ENCODE measurements around the gene PFKFB4.
"Not testable (repeated sequence)": the region's sequence is repeated elsewhere in the genome, so short reads cannot be mapped to it uniquely, and the experiment has no call there.

PFKFB4 gene

DNA sequence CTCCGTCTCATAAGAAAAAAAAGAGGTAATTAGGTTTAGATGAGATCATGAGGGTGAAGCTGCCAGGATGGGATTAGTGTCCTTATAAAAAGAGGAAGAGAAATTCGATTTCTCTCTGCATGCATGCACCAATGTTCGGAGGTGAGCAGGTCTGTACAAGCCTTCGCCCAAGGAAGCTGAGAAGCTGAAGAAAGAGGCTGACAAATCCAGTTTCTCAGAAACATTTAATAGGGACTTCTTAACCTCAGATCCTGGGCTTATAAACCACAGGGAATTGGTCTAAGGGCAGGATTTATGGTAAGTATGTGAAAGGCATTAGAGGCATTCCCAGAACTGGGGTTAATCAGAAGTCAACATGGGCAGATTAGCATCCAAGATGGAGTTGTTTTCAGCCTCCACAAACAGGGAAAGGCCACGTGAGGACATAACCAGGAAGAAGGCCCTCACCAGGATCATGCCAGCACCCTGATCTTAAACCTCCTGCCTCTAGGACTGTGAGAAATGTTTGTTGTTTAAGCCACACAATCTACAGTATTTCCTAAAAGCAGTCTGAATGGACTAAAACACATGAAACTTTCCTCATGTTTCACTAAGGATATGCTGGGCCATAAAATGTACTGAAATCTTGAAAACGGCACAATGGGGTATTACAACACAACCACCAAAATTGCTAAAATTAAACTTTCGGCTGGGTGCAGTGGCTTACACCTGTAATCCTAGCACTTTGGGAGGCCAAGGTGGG lies 64.0 kb downstream of the PFKFB4 start:
- no peak for DNase-seq (ENCODE audit: low spot score)

DNA sequence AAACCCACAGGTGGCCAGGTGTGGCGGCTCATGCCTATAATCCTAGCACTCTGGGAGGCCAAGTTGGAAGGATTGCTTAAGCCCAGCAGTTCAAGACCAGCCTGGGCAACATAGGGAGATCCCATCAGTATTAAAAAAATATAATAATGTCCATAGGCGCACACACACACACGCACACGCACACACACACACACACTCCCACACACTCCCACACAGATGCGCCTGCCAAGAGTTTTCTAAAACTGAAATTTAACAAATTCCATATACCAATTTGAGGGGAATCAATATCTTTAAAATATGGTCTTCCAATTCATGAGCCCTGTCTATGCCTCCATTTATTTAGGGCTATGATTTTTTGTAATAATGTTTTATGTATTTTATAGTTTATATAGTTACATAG lies 69.7 kb downstream of the PFKFB4 start:
- DNase-seq (ENCODE audit: low spot score), result no peak

DNA sequence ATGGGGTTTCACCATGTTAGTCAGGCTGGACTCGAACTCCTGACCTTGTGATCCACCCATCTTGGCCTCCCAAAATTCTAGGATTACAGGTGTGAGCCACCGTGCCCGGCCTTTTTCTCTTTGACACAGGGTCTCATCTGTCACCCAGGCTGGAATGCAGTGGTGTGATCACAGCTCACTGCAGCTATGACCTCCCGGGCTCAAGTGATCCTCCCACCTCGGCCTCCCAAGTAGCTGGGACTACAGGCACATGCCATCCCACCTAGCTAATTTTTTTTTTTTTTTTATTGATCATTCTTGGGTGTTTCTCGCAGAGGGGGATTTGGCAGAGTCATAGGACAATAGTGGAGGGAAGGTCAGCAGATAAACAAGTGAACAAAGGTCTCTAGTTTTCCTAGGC lies 73.8 kb downstream of the PFKFB4 start:
- not testable (repeated sequence) for DNase-seq (ENCODE audit: low spot score)

DNA sequence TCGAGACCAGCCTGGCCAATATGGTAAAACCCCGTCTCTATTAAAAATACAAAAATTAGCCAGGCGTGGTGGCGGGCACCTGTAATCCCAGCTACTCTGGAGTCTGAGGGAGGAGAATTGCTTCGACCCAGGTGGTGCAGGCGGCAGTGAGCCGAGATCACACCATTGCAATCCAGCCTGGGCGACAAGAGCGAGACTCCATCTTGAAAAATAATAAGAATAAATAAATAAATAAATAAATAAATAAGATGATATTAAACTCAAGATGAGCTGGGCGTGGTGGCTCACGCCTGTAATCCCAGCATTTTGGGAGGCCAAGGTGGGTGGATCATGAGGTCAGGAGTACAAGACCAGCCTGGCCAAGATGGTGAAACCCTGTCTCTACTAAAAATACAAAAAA lies 75.7 kb downstream of the PFKFB4 start:
- not testable (repeated sequence) for DNase-seq (ENCODE audit: low spot score)

DNA sequence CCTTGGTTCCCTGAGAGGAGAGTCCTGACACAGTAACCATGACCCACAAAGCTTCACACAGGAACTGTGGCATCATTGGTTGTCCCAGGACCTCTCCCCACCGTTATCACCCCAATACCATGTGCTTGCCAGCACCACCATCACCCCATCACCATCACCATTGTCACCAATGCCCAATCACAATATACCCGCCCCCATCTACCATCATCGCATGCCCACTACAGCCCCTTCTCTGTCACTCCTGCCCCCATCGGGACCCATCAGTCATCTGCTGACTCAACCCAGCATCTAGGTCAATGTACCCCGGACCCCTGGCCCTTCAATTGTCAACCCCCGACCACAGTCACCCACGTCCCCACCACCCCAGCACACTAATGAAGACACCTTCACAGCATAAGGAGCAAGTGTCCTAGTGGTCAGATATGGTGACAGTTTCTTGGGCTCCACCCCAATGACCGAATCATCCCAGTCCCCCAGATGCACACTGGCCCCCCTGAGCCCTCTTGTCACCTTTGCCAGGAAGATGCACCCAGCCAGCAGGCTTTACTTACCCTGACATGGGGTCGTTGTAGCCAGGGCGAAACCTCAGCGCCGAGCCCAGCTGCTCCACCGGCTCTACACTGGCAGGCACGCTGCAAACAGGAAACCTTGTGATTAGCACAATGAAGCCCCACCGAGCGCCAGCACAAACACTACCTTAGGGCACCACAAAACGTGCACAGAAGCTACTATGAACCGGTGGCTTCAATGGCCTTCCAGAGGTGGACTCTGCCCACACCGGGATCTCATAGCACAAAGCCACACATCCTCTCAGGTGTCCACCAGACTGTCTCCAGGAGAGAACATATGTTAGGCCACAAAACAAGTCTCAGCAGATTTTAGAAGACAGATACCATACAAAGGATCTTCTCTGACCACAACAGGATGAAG lies 77.7 kb downstream of the PFKFB4 start:
- no peak for DNase-seq (ENCODE audit: low spot score)

DNA sequence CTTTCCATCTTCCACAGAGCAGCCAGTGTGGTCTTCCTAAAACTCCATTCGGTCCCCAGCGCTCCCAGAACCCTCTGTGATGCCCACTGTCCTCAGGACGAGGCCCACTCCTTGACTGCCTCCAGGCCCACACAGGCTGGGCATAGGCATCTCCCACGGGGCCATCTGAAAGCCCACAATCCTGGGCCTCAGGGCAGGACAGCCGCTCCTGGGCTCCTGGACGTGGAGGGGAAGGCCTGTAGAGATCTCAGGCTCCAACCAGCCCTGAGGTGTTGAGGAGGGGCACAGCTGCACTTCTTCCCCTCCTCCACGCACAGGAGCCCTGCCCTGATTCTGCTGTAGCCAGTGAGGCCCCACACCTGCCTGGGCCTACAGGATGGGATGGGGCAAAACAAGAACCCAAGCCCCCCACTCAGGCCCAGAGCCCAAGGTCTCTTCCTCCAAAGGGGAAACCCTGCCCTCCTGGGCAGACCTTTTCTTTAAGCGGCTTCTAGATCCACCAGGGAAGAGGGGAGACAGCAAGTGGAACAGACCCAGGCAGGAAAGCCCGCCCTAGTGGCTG lies 78.6 kb downstream of the PFKFB4 start:
- no peak for DNase-seq (ENCODE audit: low spot score)

DNA sequence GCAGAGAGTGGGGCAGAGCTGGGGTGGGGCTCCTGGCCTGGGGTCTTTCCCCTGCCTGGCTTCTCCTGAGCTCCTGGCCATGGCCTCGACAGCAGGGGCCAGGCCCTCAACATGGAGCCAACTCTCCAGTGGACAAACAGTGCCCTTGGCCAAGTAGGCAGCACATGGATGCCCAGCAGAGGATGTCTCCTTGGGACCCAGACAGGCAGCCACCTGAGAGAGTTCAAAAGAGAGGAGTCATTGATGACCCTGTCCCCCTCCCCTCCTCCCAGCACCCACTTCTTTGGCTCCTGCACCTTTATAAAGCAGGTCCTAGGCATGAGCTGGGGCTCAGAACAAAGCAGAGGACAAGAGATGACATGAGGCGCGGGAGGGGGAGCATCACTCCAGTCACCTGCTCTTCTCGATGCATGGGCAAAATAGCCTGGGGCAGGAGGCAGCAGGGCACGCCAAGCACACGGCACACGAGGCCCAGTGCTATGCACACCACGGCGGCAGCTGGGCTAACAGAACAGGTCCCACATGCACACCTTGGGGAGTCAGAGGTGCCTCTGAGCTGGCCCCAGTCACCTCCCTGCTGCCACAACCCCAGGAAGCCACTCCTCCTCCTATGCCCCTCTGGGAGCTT lies 80.1 kb downstream of the PFKFB4 start:
- DNase-seq (ENCODE audit: low spot score), result no peak

DNA sequence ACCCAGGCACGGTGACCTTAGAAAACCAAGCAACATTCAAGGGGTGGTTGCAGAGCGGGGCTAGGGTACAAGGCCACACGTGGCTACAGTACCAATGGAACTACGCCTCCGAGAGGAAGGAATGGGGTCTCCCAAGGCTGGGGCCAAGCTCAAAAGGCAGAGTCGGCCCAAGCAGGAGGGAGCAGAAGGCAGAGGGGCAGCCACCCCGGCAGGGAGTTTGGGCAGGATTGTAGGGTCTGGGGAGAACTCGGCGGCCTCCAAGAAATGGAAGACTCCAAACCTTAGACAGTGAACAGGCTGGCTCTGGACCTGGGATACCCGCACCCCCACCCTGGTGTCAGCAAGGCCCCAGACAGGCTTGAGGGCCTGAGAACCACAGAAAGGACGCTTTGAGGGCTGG lies 81.4 kb downstream of the PFKFB4 start:
- DNase-seq (ENCODE audit: low spot score), result no peak

DNA sequence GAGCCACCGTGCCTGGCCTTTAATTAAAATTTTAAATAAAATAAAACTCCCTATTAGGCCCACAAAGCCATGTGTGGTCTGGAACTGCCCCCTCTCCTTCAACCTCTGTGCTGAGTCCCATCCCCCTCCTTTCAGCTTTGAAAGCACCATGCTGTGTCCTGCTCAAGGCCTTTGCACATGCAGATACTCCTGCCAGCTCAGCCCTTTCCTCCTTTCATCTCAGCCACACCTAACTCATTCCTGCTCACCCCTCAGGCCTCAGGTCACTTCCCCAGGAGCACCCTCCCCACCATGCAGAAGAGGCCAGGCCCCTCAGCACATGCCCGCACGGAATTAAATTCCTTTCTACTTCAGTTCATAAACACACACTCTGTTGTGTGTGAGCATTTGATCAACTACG lies 82.0 kb downstream of the PFKFB4 start:
- DNase-seq (ENCODE audit: low spot score), result no peak

DNA sequence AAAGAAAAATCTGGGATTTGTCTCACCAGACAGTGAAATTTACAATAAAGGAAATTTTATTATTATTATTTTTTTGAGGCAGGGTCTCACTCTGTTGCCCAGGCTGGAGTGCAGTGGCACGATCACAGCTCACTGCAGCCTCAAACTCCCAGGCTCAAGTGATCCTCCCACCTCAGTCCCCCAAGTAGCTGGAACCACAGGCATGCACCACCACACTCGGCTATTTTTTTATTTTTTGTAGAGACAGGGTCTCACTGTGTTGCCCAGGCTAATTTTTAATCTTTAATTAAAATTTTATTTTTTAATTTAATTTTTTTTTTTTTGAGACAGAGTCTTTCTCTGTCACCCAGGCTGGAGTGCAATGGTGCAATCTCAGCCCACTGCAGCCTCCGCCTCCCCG lies 82.6 kb downstream of the PFKFB4 start:
- DNase-seq (ENCODE audit: low spot score), result not testable (repeated sequence)

DNA sequence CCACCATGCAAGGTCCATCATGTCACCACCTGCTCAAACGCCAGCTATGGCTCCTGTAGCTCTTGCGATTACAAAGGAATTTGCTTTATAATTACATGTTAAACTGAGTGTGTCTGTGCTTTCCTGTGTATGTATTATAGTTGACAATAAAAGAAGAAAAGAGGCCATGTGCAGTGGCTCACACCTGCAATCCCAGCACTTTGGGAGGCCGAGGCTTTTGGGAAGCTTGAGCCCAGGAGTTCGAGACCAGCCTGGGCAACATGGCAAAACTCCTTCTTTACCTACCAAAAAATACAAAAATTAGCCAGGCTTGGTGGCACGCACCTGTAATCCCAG lies 83.0 kb downstream of the PFKFB4 start:
- DNase-seq (ENCODE audit: low spot score), result no peak

DNA sequence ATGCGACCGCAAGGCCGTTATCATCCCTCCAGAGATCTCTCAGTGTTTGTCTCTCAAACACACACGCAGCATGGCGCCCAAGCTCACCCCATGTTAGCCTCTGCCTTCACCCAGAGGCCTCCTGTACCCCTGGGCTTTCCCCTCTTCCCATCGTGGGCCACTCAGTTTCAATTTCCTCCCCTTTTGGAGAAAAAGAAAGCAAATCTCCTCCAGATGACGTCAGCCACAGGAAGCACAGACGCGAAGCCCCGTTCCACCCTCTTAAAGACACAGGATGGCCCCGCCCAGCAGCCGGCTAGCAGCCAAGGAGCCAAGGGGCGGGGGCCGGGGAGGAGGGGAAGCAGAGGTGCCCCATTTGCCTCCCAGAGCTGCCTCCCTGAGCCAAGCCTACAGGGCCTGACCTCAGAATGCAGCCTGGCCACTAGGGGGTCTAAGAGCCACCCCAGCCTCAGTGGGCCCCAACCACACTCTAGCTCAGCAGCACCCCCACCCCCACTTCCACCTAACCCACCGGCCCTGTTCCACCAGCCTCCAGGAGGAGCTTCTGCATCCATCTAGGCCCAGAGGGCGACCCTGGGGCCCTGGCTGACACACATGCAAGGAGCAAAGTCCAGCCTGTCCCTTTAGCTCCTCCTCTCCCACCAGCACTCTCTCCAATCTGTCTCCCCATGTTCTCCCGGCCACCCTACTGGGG lies 83.5 kb downstream of the PFKFB4 start:
- DNase-seq (ENCODE audit: low spot score), result peak; percentile 98

DNA sequence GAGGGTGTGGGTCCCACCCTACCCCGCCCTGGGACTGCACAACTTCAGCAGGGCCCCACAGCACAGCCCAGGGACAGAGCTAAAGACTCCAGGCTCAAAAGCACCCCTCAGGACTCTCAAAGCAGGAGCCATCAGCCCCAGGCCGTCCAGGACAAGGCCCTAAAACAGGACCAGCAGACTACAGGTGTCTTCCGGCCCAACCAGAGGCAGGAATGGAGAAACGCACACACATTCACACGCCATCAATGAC lies 84.0 kb downstream of the PFKFB4 start:
- peak; percentile 63 for DNase-seq (ENCODE audit: low spot score)

DNA sequence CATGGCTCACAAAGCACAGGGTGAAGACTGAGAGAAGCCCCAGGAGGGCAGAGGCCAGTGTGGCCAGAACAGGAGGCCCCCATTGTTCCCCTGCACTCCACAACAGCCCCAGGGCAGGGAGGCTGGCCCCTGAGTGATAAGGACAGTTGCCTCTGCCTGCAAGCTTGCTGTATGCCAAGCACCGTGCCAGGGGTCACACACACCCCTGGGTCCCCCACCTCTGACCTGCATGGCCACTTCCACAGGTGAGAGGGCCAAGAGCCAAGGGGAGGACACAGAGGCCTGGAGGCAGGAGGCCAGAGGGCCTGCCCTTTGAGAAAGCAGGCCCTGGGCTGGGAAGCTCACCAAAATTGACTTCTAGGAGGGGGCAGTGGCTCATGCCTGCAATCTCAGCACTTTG lies 86.3 kb downstream of the PFKFB4 start:
- no peak for DNase-seq (ENCODE audit: low spot score)

DNA sequence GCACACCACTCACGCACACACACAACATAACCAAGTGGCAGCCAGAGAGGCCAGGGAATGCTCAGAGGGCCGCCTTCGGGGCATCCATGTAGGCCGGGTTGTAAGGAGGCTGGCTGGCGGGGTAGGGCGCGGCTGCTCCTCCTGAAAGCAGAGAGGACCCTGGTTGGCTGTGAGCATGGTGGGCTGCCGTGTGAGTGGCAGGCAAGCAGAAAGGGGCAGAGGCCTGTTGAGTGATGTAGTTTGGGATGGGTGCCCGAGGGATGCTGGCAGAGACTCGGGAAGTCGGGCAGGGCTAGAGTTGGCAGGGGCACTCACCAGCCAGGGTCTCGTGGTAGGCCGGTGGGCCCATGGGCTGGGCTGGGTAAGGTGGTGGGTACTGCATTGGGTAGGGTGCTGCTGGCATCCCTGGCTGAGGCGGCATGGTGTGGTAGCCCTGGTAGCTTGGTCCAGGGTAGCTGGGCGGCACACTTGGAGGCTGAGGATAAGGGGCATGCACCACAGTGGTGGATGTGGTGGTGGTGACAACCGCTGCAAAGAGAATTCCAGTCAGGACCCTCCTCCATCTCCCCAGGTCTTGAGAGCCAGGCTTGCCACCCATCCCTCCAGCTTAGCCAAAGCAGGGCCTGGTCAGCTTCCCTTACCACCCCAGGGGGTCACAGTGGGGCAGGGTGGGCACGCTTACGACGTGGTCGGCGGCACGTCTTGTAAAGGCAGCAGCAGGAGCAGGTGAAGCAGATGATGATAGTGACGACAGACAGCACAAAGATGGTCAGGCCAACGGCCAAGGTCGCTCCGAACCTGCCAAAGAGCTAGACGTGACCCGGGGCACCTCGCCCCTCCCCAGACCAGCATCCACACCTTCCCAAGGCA lies 87.3 kb downstream of the PFKFB4 start:
- DNase-seq (ENCODE audit: low spot score), result no peak

DNA sequence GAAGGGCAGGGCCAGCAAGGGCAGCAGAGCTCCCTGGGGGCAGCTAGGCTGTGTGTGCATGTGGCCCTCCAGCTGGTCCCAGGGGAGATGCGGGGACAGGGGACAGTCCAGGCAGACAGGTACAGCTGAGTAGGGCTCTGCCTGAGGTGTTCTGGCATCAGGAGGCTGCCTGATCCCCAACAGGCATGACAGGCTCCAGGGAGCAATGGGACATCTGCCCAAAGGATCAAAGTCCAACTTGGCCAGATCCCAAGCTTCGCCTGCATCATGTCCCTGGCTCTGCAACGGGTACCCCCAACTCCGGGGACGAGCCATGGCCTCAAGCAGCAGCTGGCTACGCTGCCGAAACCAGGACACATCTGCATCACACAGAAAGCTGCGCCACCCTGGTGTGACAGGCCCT lies 88.3 kb downstream of the PFKFB4 start:
- DNase-seq (ENCODE audit: low spot score), result no peak
